Suppressor macrophage (primary cell): Measurements from ENCODE around the gene WBP11.

Experiments used
- DNase-seq, 4 experiments: peaks; one replicate each; pipeline ENCODE4 v3.0.0-alpha.2; 2020 to 2022

WBP11 gene

GRCh38 chr12:14824012-14824634 lies 20.8 kb upstream of the WBP11 start:
- no peak for DNase-seq

DNA sequence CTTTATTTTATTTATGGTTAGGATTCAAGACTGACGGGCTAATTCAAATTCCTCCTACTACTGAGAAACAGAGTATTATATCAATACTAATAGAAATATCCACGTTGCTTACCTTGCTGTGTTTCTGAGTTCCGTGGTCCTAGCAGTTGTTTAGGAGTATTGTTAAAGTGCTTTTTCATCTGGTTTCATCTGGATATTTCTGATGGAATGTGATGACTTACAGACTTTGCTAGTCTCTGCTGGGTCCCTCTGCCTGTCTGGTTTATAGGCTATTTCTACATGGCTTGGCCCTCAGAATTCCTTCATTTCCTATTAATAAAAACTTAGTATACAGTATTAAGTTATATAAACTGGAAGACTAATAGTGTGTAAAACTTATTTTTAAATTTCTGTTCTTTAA lies 10.7 kb upstream of the WBP11 start, which contains the start of gene SMCO3:
TSS of gene SMCO3 (minus strand) at position 169 of the 400 bp plus-strand sequence. CDS start 7,502 bp downstream, outside the sequence.
- no peak for DNase-seq

DNA sequence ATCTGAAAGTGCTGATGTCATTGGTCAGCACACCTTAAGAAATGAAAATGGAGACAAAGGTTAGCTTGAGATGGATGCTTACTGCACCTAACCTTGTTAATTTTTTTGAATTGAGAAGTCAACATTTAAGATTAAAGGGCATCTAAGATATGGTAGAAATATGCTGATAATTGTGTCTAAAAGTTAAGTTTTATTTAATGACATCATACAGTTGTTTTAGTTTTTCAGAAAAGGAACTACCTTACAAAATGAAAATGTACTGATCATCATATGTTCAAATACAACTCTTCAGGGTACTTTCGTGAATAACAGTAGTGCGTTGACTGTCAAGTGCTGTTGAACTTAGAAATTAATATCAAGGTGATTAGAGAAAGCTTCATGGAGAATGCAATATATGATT lies 8.2 kb upstream of the WBP11 start:
- no peak for DNase-seq

DNA sequence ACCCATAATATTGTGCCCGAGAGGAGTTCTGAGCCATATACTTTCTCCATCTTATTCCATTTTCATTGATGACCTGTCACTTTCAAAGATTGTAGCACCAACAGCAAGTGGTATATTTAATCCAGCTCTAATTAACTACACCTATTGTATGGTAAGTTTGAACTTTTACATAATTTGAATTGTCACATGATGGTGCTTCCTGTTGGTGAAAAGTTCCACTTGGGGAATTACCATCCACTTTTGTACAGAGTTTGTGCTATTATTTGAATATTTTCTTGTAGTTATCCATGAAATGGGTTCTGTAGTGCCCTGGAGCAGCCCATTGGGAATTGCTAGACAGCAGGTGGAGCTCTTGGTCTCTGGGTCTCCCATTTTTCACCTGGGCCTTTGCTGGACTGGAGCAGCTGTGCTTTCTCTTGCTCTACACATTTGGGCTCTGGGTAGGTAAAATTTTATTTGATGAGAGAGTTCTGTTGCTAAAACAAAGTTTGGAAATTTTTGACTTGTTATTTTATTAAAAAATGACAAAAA lies 7.7 kb upstream of the WBP11 start:
- DNase-seq: no peak

GRCh38 chr12:14810167-14810952 lies 7.1 kb upstream of the WBP11 start:
- no peak for DNase-seq

DNA sequence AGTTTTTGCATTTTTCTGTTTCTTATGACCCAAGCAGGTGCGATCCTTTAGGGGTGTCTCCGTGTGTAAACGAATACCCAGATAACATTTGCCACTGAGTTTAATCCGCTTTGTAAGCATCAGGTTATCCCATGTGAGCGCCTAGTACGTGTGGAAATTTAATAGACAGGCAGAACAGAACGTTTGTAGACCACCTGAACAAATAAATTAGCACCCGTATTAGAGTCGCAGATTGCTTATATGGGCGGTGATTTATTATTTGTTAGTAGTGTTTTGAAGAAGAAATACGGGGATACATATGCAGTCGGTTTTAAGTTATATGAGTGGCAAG lies 517 bp upstream of the WBP11 start:
- DNase-seq: no peak

GRCh38 chr12:14802721-14803010 lies 612 bp downstream of the WBP11 start:
- no peak for DNase-seq

DNA sequence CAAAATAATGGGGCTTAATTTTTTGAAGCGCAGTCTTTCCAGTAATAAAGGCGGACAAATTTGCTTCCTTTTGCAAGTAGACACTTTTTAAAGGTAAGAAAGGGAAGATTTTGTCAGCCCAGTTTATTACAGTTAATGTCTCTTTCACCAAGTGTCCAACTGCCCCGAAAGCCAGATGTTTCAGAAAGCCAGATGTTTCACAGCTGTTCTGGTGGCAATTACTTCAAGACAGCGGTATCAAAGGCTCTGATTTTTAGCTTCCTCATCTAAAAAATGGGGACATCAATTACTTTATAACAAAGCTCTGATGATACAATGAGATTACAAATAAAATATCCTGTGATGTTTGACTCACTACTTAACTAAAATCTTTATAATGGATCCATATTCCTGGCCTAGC lies 1.0 kb downstream of the WBP11 start:
- DNase-seq: peak in 1 of 4 experiments; percentile 9

- DNase-seq: peak in 2 of 4 experiments; percentile 36 to 45
Observed at GRCh38 chr12:14795028-14795448, 8.2 kb downstream of the WBP11 start.

GRCh38 chr12:14785568-14785967 lies 17.7 kb downstream of the WBP11 start:
- no peak for DNase-seq

DNA sequence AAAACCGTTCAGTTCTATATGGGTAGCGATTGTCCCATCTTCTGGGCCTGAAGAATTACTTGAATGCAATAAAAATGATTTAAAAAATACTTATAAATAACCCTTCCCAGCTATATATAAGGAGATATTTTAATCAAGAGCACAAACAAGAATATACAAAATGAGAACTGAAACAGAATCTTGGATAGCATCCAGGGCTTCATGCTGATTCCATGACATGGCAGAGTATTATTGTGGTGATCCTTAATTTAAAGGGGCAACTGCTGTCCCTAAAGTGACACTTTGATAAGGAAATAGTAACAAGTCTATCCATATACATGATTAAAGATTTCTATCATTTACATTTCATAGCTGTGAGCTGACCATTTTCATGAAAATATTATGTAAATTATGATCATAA lies 18.8 kb downstream of the WBP11 start:
- peak in 2 of 4 experiments; percentile 43 to 51 for DNase-seq

DNA sequence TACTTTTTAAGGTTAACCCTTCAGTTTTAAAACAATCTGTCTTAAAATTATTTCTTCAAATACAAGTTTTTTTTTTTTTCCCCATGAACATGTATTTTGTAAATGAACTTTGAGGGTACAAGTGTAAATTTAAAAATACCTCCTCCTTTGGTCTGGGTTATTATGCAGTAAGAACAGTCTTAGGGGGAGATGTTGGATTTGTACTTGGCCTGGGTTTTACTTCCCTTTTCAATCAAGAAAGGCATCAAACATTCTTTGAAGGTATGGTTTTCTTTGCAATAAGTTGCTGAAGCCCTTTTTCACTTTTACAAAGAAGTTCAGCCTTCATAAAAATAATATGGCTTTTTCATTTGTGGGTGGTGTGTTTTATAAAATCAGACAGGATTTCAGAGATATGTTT lies 20.5 kb downstream of the WBP11 start:
- DNase-seq: no peak

DNA sequence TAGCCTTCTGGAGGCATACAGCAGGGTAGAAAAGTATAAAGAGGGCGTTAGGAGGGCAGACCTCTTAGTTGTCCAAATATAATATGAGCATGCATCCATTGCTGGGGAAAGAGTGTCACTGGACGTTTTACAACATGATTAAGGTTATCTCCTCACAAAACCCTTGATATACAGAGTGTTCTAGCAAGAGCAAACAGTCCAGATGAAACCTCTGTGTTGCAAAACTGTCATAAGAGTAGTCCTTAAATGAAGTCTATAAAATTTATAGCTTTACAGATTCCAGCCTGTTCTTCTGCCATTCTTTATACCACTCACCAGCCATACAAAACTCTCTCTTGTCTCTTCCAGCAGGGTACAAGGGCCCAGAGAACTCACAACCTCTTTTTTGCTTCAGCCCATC lies 21.7 kb downstream of the WBP11 start:
- no peak for DNase-seq

GRCh38 chr12:14780859-14781258 lies 22.4 kb downstream of the WBP11 start:
- no peak for DNase-seq

DNA sequence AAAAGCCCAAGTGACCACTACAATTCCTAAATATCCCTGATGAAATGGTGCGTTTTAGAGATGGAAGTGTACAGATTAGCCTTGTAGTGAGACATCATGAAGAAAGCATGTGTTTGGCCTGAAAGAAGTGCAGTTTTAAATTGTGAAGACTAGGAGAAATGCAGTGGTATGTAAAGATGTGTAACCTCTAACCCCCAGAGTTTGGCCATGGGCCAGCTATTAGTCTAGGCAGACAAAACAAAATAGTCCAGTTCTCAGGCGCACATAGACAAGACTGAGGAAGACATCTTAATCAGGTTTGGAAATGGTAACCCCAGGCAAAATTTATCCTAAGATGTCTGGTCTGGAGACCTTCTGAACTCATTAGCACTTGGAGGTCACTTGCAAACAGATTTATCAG lies 23.4 kb downstream of the WBP11 start:
- no peak for DNase-seq

GRCh38 chr12:14777271-14777670 lies 26.0 kb downstream of the WBP11 start:
- DNase-seq: no peak

- peak in 1 of 4 experiments; percentile 21 for DNase-seq
Observed at GRCh38 chr12:14776236-14776961, 26.9 kb downstream of the WBP11 start.

DNA sequence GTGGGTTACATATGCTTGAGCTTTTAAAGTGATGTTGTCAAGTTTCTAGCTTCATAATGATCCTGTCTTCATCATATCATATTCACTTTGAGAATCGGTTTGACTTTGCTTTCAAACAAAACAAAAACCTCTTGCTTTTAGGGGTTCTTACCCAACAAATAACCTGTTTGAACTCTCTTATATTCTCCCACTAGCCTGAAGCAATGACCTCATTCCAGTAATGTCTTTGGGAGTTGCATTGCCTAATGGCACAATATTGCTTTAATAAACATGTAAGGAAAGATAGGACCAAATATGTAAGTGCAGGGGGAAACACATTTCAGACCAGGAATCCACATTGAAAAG lies 27.7 kb downstream of the WBP11 start:
- no peak for DNase-seq

- DNase-seq: peak; percentile 67 to 74 (median 69)
Observed at GRCh38 chr12:14774906-14775635, 28.2 kb downstream of the WBP11 start.

DNA sequence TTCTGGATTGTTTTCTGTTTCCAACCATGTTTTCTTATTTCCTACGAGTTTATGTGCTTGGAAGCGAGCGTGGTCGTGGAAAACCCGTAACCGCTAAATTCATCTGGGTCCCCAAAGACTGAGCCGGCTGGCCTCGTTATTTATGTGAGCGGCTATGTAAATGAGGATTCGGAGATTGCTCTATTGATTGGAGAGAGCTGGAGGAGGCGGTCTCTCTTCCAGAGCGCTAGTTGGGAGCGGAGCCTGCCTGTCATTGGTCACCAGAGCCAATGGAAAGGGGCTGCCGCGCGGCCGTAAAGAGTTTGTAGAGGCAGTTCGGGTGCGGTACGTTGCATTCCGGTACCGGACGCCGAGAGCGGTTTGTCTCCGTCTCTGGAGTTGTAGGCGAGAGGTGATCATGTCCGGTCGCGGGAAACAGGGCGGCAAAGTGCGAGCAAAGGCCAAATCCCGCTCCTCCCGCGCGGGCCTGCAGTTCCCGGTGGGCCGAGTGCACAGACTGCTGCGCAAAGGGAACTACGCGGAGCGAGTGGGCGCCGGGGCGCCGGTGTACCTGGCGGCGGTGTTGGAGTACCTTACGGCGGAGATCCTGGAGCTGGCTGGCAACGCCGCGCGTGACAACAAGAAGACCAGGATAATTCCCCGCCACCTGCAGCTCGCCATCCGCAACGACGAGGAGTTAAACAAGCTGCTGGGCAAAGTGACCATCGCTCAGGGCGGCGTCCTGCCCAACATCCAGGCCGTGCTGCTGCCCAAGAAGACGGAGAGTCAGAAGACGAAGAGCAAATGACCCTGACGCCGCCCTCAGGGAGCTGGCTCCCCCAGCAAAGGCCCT lies 29.0 kb downstream of the WBP11 start:
- peak; percentile 92 to 97 (median 96) for DNase-seq

- no peak for DNase-seq
Observed at GRCh38 chr12:14773685-14774073, 29.6 kb downstream of the WBP11 start.

- DNase-seq: no peak
Observed at GRCh38 chr12:14772946-14773345, 30.3 kb downstream of the WBP11 start.
